Activated B cell treated with CpG ODN at 0.5 μM for 24 hours (primary cell): Measurements from ENCODE around the gene CCDC110. TPM values are rescaled to one million over a fixed set of nuclear protein-coding genes. Genes with fewer than 3 reads are reported as not detected.

Source experiments
- ATAC-seq: fragments of 200-7000 bp; cut with Tn5 transposase; one replicate; pipeline ENCODE4 v1.10.0; 2021; ENCODE audit warnings: low read depth, mild to moderate bottlenecking, moderate library complexity
- CTCF ChIA-PET: fragments of 350-600 bp; sonication (Branson Sonifier 250); formaldehyde crosslinking; loops from one replicate; lab custom pipeline; 2021; ENCODE audit warnings: antibody characterized with exemption; lab: Charles Lee
- POLR2A ChIA-PET: fragments of 350-600 bp; sonication (Branson Sonifier 250); formaldehyde crosslinking; loops from one replicate; lab custom pipeline; 2021; ENCODE audit warnings: antibody characterized with exemption; lab: Charles Lee
- DNase-seq: peaks from one replicate; pipeline ENCODE4 v3.0.0; 2022
- H3K27ac Mint-ChIP-seq: one replicate; pipeline ENCODE4 v1.8.0; 2020; ENCODE audit warnings: mixed read lengths
- H3K27me3 Mint-ChIP-seq: one replicate; pipeline ENCODE4 v1.8.0; 2021; ENCODE audit warnings: mixed read lengths
- H3K36me3 Mint-ChIP-seq: one replicate; pipeline ENCODE4 v1.8.0; 2021; ENCODE audit warnings: low read depth, mixed read lengths
- H3K4me1 Mint-ChIP-seq: one replicate; pipeline ENCODE4 v1.8.0; 2021; ENCODE audit warnings: mixed read lengths
- H3K4me3 Mint-ChIP-seq: one replicate; pipeline ENCODE4 v1.8.0; 2020; ENCODE audit warnings: mild to moderate bottlenecking, mixed read lengths
- H3K9me3 Mint-ChIP-seq: one replicate; pipeline ENCODE4 v1.8.0; 2020; ENCODE audit warnings: mixed read lengths
- CTCF ChIP-seq: fragments of 200-600 bp; IDR thresholded peaks from one replicate; pipeline ENCODE4 v1.8.0; 2022; ENCODE audit warnings: antibody characterized with exemption, mild to moderate bottlenecking
- intact Hi-C: fragments of 100-400 bp; cut with micrococcal nuclease; formaldehyde crosslinking; loops from one replicate; pipeline ENCODE4 v1.15.1; 2024
- total RNA-seq: library from RNA; stranded (reverse); gene quantifications from 2 replicates; pipeline ENCODE4 v1.2.3, GENCODE V29; 2022

CCDC110 gene
- total RNA-seq, 1 donor from 2014 or later, result 0.33 TPM

- no peaks in the 10 kb centered on the region for H3K36me3 Mint-ChIP-seq
- peaks cover 18% of the 10 kb centered on the region for H3K27me3 Mint-ChIP-seq
- intact Hi-C loops, result no loop called here
- ChIA-PET POLR2A (no interaction called here), CTCF (no interaction called here)
- TF ChIP-seq CTCF, result no peak
- DNase-seq (no peak), ATAC-seq (no peak)
- no peak overlapping the region for H3K27ac Mint-ChIP-seq
- H3K9me3 Mint-ChIP-seq, result no peaks in the 10 kb centered on the region
- H3K4me3 Mint-ChIP-seq, result no peak overlapping the region
- H3K4me1 Mint-ChIP-seq, result no peaks in the 10 kb centered on the region
These were observed 7.3 kb downstream of the CCDC110 start for GRCh38 chr4:185464183-185464582.

GRCh38 chr4:185463541-185463940, 8.0 kb downstream of the CCDC110 start:
- Mint-ChIP-seq H3K27ac (no peak overlapping the region), H3K27me3 (peaks cover 20% of the 10 kb centered on the region), H3K4me3 (no peak overlapping the region), H3K4me1 (no peaks in the 10 kb centered on the region), H3K36me3 (no peaks in the 10 kb centered on the region), H3K9me3 (no peaks in the 10 kb centered on the region)
- DNase-seq (no peak), ATAC-seq (no peak)
- POLR2A ChIA-PET, result no interaction called here
- CTCF ChIA-PET, result no interaction called here
- intact Hi-C loops, result loop anchor here (1.0 kb wide), 1 partner anchor 26 kb away; no protein-coding TSS in a partner anchor
- TF ChIP-seq CTCF, result no peak

DNA sequence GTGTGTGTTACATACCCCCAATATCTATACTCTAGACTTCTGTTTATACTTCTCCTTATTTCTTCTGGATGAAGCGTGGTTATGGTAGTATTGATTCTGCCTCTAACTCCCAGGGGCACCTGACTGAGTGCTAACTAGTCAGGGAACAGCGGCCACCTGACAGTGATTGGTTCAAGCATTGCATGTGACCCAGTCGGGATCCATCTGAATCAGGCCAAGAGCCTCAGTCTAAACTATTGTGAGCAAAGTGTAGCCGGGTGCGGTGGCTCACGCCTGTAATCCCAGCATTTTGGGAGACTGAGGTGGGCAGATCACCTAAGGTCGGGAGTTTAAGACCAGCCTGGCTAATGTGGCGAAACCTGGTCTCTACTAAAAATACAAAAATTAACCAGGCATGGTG, 10.0 kb downstream of the CCDC110 start:
- Mint-ChIP-seq H3K9me3 (no peaks in the 10 kb centered on the region), H3K4me1 (no peaks in the 10 kb centered on the region), H3K27ac (no peak overlapping the region), H3K4me3 (no peak overlapping the region), H3K27me3 (peaks cover 23% of the 10 kb centered on the region), H3K36me3 (no peaks in the 10 kb centered on the region)
- no peak for ATAC-seq
- no peak for TF ChIP-seq CTCF
- POLR2A ChIA-PET, result no interaction called here
- CTCF ChIA-PET, result no interaction called here
- intact Hi-C loops, result no loop called here
- DNase-seq, result no peak

GRCh38 chr4:185457136-185457535, 14.4 kb downstream of the CCDC110 start:
- Mint-ChIP-seq H3K4me1 (no peaks in the 10 kb centered on the region), H3K4me3 (no peak overlapping the region), H3K27me3 (peaks cover 27% of the 10 kb centered on the region), H3K36me3 (no peaks in the 10 kb centered on the region), H3K27ac (no peak overlapping the region), H3K9me3 (no peaks in the 10 kb centered on the region)
- TF ChIP-seq CTCF, result no peak
- DNase-seq (no peak), ATAC-seq (no peak)
- intact Hi-C loops, result no loop called here
- ChIA-PET CTCF (no interaction called here), POLR2A (no interaction called here)

GRCh38 chr4:185456131-185456530, 15.4 kb downstream of the CCDC110 start:
- Mint-ChIP-seq H3K9me3 (no peaks in the 10 kb centered on the region), H3K4me1 (no peaks in the 10 kb centered on the region), H3K4me3 (no peak overlapping the region), H3K27me3 (peaks cover 21% of the 10 kb centered on the region), H3K27ac (no peak overlapping the region), H3K36me3 (no peaks in the 10 kb centered on the region)
- DNase-seq (no peak), ATAC-seq (no peak)
- intact Hi-C loops, result no loop called here
- CTCF ChIA-PET, result no interaction called here
- TF ChIP-seq CTCF, result no peak
- POLR2A ChIA-PET, result no interaction called here
